LHCN-M2 (cell line): ENCODE measurements around the gene ZNF384. TPM values are rescaled to one million over a fixed set of nuclear protein-coding genes. Genes with fewer than 3 reads are reported as not detected.
A peak's percentile ranks its signal among the peaks of the same experiment; 100 is the strongest.

ENCODE experiments used
- DNase-seq: peaks from one replicate; pipeline ENCODE4 v3.0.0-alpha.2; 2012; ENCODE audit warnings: low read depth
- total RNA-seq: library from RNA; depleted of rRNA; stranded (reverse); fragments of >200 nt; gene quantifications from 2 replicates; pipeline ENCODE4 v1.2.3, GENCODE V29; 2014

ZNF384 gene
- total RNA-seq, 1 experiment from 2014 or later, result 28.4 TPM

DNA sequence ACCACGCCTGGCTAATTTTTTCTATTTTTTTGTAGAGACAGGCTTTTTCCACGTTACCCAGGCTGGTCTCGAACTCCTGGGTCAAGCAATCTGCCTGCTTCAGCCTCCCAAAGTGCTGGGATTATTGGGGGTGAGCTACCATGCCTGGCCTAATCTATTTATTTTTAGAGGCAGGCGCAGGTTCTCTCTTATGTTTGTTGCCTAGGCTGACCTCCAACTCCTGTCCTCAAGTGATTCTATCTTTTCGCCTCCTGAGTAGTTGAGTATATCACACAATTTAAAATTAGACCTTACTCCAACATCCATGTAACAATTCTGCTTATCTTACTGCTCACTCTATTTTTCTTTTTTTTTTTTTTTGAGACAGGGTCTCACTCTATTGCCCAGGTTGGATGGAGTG lies 35.2 kb downstream of the ZNF384 start:
- DNase-seq, result no peak

- DNase-seq, result no peak
These were observed 35.8 kb downstream of the ZNF384 start for GRCh38 chr12:6653342-6653741.

- no peak for DNase-seq
These were observed 36.8 kb downstream of the ZNF384 start for GRCh38 chr12:6652391-6652790.

- DNase-seq, result no peak
These were observed 38.3 kb downstream of the ZNF384 start for GRCh38 chr12:6650832-6651231.

- DNase-seq, result no peak
These were observed 42.0 kb downstream of the ZNF384 start, which contains the start of gene ACRBP for GRCh38 chr12:6647083-6647604. Gene ACRBP (minus strand): TSS chr12:6647432. CDS start chr12:6647366, 66 bp downstream.

GRCh38 chr12:6646276-6647082 lies 42.7 kb downstream of the ZNF384 start:
- DNase-seq, result no peak

GRCh38 chr12:6644903-6645302 lies 44.3 kb downstream of the ZNF384 start:
- DNase-seq, result no peak

GRCh38 chr12:6644257-6644596 lies 44.9 kb downstream of the ZNF384 start:
- DNase-seq, result no peak

GRCh38 chr12:6643569-6644256 lies 45.5 kb downstream of the ZNF384 start:
- DNase-seq, result no peak

- no peak for DNase-seq
These were observed 48.0 kb downstream of the ZNF384 start for GRCh38 chr12:6641131-6641530.

GRCh38 chr12:6640497-6640896 lies 48.7 kb downstream of the ZNF384 start:
- DNase-seq, result no peak

DNA sequence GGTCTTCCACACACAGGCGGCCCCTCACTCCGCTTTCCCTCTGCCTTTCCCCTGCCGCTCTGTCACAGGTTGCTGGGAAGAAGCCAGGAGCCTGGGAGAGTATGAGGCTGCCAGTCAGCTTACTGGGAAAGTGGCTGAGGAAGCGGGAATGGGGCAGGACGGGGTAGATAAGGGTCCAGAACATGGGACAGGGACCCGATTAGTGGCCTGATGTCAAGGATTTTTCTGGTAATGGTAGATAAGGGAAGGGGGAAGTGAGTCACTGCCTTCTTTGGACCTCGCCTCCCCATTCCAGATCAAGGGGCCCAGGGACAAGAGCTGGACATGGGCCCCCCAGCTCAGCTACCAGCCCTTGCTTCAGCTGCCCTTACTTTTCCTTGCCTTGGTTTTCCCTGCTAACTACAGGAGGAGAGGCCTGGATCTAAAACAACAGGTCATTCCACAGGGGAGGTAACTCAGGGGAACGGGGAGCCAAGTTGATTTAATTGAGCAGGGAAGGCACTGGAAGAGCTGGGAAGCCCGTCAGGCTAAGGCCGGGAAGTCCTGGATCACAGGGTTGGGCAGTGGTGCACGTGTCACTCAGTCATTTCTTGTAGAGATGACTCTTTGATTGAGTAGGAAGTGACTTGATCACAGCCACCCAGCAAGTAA lies 49.9 kb downstream of the ZNF384 start:
- no peak for DNase-seq

DNA sequence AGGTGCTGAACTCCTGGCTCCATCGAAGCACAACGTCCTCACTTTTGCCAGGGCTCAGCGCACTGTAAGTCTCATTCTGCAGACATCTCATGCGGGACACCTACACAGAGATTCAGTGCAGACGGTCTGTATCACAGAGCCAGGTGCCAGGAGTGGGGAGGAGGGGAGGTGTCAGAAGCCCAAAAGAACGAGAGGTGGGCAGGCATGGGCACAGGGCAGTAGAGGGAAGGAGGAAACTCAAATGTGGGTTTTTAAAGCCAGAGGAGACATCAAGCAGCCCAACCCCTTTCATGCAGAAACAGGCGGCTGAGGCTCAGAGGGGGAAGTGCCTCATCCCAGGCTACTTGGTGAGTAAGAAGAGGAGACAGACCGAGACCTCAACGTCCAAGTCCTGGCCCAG lies 50.9 kb downstream of the ZNF384 start:
- no peak for DNase-seq

GRCh38 chr12:6635856-6636531 lies 53.2 kb downstream of the ZNF384 start, which contains the start of gene LPAR5:
Gene LPAR5 (minus strand): TSS chr12:6635959. CDS start chr12:6621248, 14,711 bp downstream.
- DNase-seq, result peak; percentile 18

- DNase-seq, result no peak
These were observed 53.8 kb downstream of the ZNF384 start for GRCh38 chr12:6635375-6635855.

GRCh38 chr12:6632026-6632983 lies 56.9 kb downstream of the ZNF384 start:
- no peak for DNase-seq

GRCh38 chr12:6631549-6631961 lies 57.6 kb downstream of the ZNF384 start:
- no peak for DNase-seq

GRCh38 chr12:6630736-6631135 lies 58.4 kb downstream of the ZNF384 start:
- DNase-seq, result no peak

- no peak for DNase-seq
These were observed 61.6 kb downstream of the ZNF384 start for GRCh38 chr12:6627616-6628015.

- no peak for DNase-seq
These were observed 62.4 kb downstream of the ZNF384 start for GRCh38 chr12:6626654-6627283.
